Activated gamma-delta T cell treated with Interleukin-2 at 50 U/mL for 16 hours (primary cell): ENCODE data around the gene KCTD19.
A peak's percentile ranks its signal among the peaks of the same experiment; 100 is the strongest.
"Not testable (repeated sequence)": the region's sequence is repeated elsewhere in the genome, so short reads cannot be mapped to it uniquely, and the experiment has no call there.

Experiments used
- DNase-seq: peaks from one replicate; pipeline ENCODE4 v3.0.0-alpha.2; 2020

Gene KCTD19

GRCh38 chr16:67326472-67327309 lies at the start of gene KCTD19, which contains the start of gene LRRC36:
Gene KCTD19 (minus strand): TSS chr16:67326741. CDS start chr16:67326707, 34 bp downstream.
Gene LRRC36 (plus strand): TSS chr16:67326815. CDS start chr16:67326863, 48 bp downstream.
- DNase-seq, result peak; percentile 59

GRCh38 chr16:67376012-67376411 lies 49.5 kb upstream of the KCTD19 start:
- DNase-seq, result not testable (repeated sequence)

DNA sequence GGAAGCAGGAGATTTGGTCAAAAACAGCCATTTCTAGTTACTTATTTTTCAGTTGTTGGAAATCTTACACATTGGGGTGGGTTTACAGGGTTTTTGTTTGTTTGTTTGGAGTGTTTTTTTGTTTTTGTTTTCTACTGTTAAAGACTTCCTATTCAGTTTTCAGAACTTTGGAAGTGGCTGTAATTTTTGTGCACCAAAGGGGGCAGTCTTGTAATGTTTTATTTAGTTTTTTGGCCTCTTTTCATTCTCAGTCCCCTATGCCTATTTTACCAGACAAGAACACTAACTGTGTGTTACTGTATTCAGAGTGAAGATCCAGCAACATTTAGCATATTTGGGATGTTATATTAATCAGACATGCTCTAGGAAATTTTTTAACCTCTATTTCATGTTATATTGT lies 46.1 kb upstream of the KCTD19 start:
- DNase-seq, result no peak

GRCh38 chr16:67370661-67371060 lies 44.1 kb upstream of the KCTD19 start:
- no peak for DNase-seq

DNA sequence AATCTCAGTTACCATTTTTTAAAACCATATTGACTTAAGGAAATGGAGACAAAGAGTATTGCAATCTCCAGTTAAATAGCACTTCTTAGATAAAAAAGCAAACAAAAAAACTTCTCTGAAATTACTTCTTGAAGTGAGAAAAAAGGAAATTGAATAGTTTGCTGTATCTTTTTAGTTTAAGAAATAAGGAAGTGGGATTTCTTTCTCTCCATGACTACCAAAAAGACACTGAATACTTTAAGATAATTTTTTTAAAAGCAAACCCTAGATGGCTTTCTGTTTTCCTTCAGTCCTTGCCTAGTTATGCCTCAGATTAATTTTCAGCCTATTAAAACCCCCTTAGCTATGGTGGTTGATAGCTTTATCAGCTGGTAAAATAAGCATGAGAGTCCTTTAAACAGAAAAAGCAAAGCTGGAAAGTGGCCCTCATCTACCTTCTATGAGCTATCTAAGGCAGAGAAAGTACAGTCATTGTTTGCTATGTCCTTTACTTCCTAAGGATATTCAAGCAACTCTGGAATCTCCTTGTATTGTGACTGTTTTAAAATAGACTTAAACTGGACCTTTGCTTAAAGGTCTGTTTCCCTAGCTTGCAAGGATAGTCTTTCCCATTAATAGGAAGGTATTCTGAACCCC lies 38.2 kb upstream of the KCTD19 start:
- no peak for DNase-seq

- no peak for DNase-seq
Observed at GRCh38 chr16:67361038-67361437, 34.5 kb upstream of the KCTD19 start.

GRCh38 chr16:67359540-67360269 lies 33.2 kb upstream of the KCTD19 start:
- DNase-seq, result not testable (repeated sequence)

GRCh38 chr16:67357561-67357960 lies 31.0 kb upstream of the KCTD19 start:
- DNase-seq, result no peak

DNA sequence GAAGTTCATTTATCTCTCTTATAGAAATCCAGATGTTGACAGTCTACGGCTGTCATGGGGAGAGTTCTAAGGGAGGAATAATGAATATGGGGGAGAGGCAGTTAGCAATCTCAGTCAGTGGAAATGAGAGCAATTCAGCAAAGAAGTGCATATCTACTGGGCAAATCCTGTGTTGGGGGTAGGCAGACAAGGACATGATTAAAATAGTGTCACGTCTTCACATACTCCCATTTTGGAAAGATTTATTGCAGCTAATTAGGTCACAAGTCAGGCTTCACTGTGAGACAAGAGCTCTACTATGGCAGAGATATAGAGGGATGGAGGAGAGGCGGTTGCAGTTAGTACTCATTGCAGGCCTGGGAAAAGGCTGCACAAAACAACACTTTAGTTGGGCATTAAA lies 29.9 kb upstream of the KCTD19 start:
- no peak for DNase-seq

DNA sequence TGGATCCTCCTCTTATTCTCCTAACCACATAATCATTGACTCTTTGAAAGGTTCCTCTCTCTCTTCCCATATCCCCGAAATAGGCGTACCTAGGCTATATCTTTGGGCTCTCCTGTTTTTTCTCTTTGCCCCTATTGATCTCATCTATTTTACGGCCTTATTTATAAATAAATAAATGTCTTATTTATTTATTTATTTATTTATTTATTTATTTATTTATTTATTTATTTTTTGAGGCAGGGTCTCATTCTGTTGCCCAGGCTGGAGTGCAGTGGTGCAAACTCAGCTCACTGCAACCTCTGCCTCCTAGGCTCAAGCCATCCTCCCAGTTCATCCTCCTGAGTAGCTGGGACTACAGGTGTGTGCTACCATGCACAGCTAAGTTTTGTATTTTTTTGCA lies 25.9 kb upstream of the KCTD19 start:
- DNase-seq, result not testable (repeated sequence)

GRCh38 chr16:67350324-67350723 lies 23.8 kb upstream of the KCTD19 start:
- DNase-seq, result no peak

GRCh38 chr16:67349172-67349571 lies 22.6 kb upstream of the KCTD19 start:
- no peak for DNase-seq

GRCh38 chr16:67346341-67346740 lies 19.8 kb upstream of the KCTD19 start:
- no peak for DNase-seq

DNA sequence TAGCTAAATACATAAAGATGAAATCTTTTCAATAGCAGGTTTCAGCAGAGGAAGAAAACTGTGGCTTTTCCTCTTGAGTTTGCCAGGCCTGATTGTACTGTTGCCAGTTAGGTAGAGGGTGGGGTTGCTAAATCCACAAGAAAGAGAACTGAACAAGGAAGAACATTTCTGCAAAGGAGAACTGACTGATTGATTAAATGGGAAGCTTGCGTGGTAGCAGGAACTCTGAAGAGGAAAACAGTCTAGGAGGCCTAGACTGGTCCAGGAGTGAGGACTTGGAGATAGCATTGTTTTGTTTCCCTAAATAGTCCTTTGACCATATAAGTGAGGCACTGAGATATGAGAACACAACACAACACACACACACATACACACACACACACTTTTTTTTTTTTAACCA lies 18.9 kb upstream of the KCTD19 start:
- DNase-seq, result no peak

- no peak for DNase-seq
Observed at GRCh38 chr16:67342616-67343015, 16.1 kb upstream of the KCTD19 start.

DNA sequence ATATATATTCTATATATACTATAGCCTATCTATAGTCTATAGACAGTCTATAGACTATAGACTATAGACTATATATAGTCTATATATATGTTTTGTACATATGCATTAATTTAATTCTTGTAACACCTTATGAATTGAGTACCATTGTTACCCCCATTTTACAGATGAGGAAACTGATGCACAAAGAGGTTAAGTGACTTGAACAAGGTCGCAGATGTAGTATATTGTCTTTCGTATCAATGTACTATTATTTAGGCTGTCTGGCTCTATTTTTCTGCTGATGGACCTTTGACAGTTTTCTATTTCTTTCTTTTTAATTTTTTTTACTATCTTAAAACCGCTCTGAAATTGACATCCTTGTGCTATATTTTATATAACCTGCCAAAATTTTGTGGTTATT lies 14.7 kb upstream of the KCTD19 start:
- no peak for DNase-seq

GRCh38 chr16:67339453-67339852 lies 12.9 kb upstream of the KCTD19 start:
- no peak for DNase-seq

GRCh38 chr16:67336648-67337047 lies 10.1 kb upstream of the KCTD19 start:
- DNase-seq, result no peak

- DNase-seq, result no peak
Observed at GRCh38 chr16:67336116-67336515, 9.6 kb upstream of the KCTD19 start.

GRCh38 chr16:67333315-67333714 lies 6.8 kb upstream of the KCTD19 start:
- DNase-seq, result no peak

DNA sequence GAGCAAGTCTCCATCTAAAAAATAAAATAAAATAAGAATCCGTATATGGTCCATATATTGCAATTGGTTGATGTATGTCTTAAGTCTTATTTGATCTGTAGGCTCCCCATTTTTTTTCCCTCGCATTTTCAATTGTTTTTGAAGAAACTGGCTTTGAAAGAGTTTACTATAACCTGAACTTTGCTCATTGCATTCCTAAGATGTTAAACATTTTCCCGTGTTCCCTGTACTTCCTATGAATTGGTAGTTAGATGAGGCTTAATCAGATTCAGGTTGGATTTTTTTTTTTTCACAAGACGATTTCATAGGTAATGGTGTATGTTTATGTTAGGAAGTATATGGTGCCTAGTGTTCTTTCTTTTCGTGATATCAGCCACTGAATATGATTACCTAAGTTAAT lies 3.4 kb upstream of the KCTD19 start:
- DNase-seq, result no peak

- DNase-seq, result no peak
Observed at GRCh38 chr16:67327743-67328142, 1.2 kb upstream of the KCTD19 start.

GRCh38 chr16:67326115-67326471 lies 448 bp downstream of the KCTD19 start:
- DNase-seq, result no peak

DNA sequence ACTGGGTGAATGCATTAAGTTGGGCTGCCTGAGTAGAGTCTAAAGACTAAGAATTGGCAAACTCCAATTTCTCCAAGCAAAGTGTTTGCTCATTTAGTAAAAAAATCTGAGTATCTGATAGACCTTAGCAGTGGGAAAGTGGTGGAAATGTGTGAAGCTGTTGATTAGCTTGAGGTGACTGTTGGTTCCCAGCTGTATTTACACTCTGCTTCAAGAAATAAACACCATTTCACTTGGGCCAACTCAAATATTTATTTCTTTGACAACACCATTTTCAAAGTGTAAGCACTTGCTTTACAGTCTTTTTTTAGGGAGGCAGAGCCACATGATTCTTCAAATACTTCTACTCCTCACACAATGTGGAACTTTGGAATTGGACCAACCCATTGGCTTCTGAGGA lies 8.7 kb downstream of the KCTD19 start:
- DNase-seq, result no peak
